Endothelial cell of umbilical vein (primary cell): ENCODE measurements around the gene CDK11B.

Experiments
- EZH2 ChIP-seq: IDR thresholded peaks from 2 replicates; pipeline ENCODE4 v1.6.1; 2012; ENCODE audit warnings: borderline replicate concordance, low read depth, mild to moderate bottlenecking, moderate library complexity, low read length, inconsistent platforms; ENCODE audit not compliant: severe bottlenecking
- GATA2 ChIP-seq: IDR thresholded peaks from 2 replicates; pipeline ENCODE4 v1.7.0; 2011; ENCODE audit warnings: low read depth, mild to moderate bottlenecking, moderate library complexity, mixed read lengths, low read length; ENCODE audit not compliant: insufficient read length, insufficient read depth
- JUN ChIP-seq: IDR thresholded peaks from 2 replicates; pipeline ENCODE4 v1.6.1; 2011; ENCODE audit warnings: borderline replicate concordance, low read depth; ENCODE audit not compliant: insufficient read length, insufficient read depth
- POLR2A ChIP-seq: IDR thresholded peaks from 2 replicates; pipeline ENCODE4 v1.6.1; 2012; ENCODE audit warnings: low read depth, mild to moderate bottlenecking, control low read depth, low read length
- POLR2AphosphoS5 ChIP-seq: IDR thresholded peaks from 2 replicates; pipeline ENCODE4 v1.6.1; 2012; ENCODE audit warnings: low read depth, mild to moderate bottlenecking, control low read depth, low read length, moderate library complexity; ENCODE audit not compliant: insufficient read depth
- TF ChIP-seq, protein P1 (sequence below), 2 donors: IDR thresholded peaks; 1 replicate in 1 of 2; 2 replicates in 1 of 2; pipeline ENCODE4 v1.5.1; 2011; ENCODE audit warnings: low read length in 2 of 2, mild to moderate bottlenecking in 2 of 2, moderate library complexity in 2 of 2, control low read depth in 1 of 2, inconsistent platforms in 1 of 2, low read depth in 1 of 2; ENCODE audit not compliant: insufficient read depth in 1 of 2; ENCODE audit errors: extremely low read depth in 1 of 2

DNA sequence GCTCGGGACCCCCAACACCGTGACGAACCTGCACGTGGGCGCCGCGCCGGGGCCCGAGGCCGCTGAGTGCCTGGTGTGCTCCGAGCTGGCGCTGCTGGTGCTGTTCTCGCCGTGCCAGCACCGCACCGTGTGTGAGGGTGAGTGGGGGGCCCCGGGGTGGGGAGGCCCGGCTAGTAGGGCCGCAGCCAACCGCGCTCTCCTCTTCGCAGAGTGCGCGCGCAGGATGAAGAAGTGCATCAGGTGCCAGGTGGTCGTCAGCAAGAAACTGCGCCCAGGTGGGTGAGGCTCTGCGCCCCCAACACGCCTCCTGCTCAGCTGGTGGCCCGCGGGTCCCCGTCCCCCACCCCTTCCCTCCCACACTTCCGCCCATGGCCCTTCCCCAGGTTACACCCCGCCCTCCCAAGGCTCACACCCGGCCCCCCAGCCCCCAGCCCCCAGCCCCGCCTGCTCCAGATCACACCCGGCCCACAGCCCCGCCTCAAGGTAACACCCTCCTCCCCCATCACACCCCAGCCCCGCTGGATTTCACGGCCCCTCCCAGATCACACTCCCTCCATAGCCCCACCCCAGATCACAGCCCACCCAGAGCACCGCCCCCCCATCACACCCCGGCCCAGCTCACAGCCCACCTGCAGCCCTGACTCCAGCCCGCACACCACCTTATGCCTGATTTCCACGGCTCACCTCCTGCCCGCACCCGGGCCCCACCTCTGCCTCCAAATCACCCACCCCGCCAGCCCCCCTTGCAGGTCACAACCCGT lies 29.2 kb downstream of the CDK11B start:
- TF ChIP-seq POLR2A (no peak), POLR2AphosphoS5 (no peak), EZH2 (no peak), GATA2 (no peak), JUN (no peak)
- TF ChIP-seq, protein P1, sequence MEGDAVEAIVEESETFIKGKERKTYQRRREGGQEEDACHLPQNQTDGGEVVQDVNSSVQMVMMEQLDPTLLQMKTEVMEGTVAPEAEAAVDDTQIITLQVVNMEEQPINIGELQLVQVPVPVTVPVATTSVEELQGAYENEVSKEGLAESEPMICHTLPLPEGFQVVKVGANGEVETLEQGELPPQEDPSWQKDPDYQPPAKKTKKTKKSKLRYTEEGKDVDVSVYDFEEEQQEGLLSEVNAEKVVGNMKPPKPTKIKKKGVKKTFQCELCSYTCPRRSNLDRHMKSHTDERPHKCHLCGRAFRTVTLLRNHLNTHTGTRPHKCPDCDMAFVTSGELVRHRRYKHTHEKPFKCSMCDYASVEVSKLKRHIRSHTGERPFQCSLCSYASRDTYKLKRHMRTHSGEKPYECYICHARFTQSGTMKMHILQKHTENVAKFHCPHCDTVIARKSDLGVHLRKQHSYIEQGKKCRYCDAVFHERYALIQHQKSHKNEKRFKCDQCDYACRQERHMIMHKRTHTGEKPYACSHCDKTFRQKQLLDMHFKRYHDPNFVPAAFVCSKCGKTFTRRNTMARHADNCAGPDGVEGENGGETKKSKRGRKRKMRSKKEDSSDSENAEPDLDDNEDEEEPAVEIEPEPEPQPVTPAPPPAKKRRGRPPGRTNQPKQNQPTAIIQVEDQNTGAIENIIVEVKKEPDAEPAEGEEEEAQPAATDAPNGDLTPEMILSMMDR (IDR thresholded peaks at IDR 0.05; ENCODE audit: extremely low read depth in 1 of 2, insufficient read depth in 1 of 2, low read depth in 1 of 2, low read length in 2 of 2), result no peak
